ENCODE results near the gene POLR2B.

Gene POLR2B

GRCh38 chr4:57064811-57065711, 86.4 kb downstream of the POLR2B start:
- Histone ChIP-seq H2AFZ (ENCODE audit: low read length, unreplicated experiment) (no peak overlapping the region), H3K4me1 (ENCODE audit: control insufficient read depth, insufficient read depth, low read length, unreplicated experiment) (peaks cover 78% of the 10 kb centered on the region), H3K27ac (ENCODE audit: low read depth, low read length) (peak overlapping the region; percentile 95), H3K79me2 (ENCODE audit: control insufficient read depth, insufficient read depth, low read length, unreplicated experiment) (peaks cover 79% of the 10 kb centered on the region), H3K27me3 (ENCODE audit: insufficient read depth, low read length) (no peaks in the 10 kb centered on the region), H3K36me3 (ENCODE audit: insufficient read depth, low read length) (peaks cover 3% of the 10 kb centered on the region; the same call in 1 of the 2 replicates), H3K4me3 (ENCODE audit: low read depth, low read length) (peak overlapping the region; percentile 61)

- Histone ChIP-seq H3K79me2 (ENCODE audit: control insufficient read depth, insufficient read depth, low read length, unreplicated experiment) (peaks cover 79% of the 10 kb centered on the region), H3K27me3 (ENCODE audit: insufficient read depth, low read length) (no peaks in the 10 kb centered on the region), H3K4me1 (ENCODE audit: control insufficient read depth, insufficient read depth, low read length, unreplicated experiment) (peaks cover 86% of the 10 kb centered on the region), H3K4me3 (ENCODE audit: low read depth, low read length) (peak overlapping the region; percentile 61), H3K36me3 (ENCODE audit: insufficient read depth, low read length) (peaks cover 3% of the 10 kb centered on the region; the same call in 1 of the 2 replicates), H2AFZ (ENCODE audit: low read length, unreplicated experiment) (no peak overlapping the region), H3K27ac (ENCODE audit: low read depth, low read length) (peak overlapping the region; percentile 95)
Observed at GRCh38 chr4:57065730-57066482, 87.2 kb downstream of the POLR2B start.

- Histone ChIP-seq H3K27ac (ENCODE audit: low read depth, low read length) (peak overlapping the region; percentile 95), H3K4me1 (ENCODE audit: control insufficient read depth, insufficient read depth, low read length, unreplicated experiment) (peaks cover 74% of the 10 kb centered on the region)
Observed at GRCh38 chr4:57068237-57068981, 89.7 kb downstream of the POLR2B start.

GRCh38 chr4:57070461-57070860, 91.8 kb downstream of the POLR2B start:
- Histone ChIP-seq H2AFZ (ENCODE audit: low read length, unreplicated experiment) (no peak overlapping the region), H3K79me2 (ENCODE audit: control insufficient read depth, insufficient read depth, low read length, unreplicated experiment) (peaks cover 66% of the 10 kb centered on the region), H3K36me3 (ENCODE audit: insufficient read depth, low read length) (peaks cover 7% of the 10 kb centered on the region), H3K27ac (ENCODE audit: low read depth, low read length) (peak overlapping the region; percentile 17; the same call in 1 of the 2 replicates), H3K4me3 (ENCODE audit: low read depth, low read length) (no peak overlapping the region), H3K27me3 (ENCODE audit: insufficient read depth, low read length) (no peaks in the 10 kb centered on the region), H3K4me1 (ENCODE audit: control insufficient read depth, insufficient read depth, low read length, unreplicated experiment) (peaks cover 75% of the 10 kb centered on the region)

More at GRCh38 chr4:57068237-57068981, 89.7 kb downstream of the POLR2B start:
- no peak overlapping the region for H3K4me3 ChIP-seq (ENCODE audit: low read depth, low read length)
- H3K36me3 ChIP-seq (ENCODE audit: insufficient read depth, low read length) = peaks cover 3% of the 10 kb centered on the region; the same call in 1 of the 2 replicates
- no peaks in the 10 kb centered on the region for H3K27me3 ChIP-seq (ENCODE audit: insufficient read depth, low read length)
- peaks cover 73% of the 10 kb centered on the region for H3K79me2 ChIP-seq (ENCODE audit: control insufficient read depth, insufficient read depth, low read length, unreplicated experiment)
- H2AFZ ChIP-seq (ENCODE audit: low read length, unreplicated experiment) = no peak overlapping the region

- H3K79me2 ChIP-seq (ENCODE audit: control insufficient read depth, insufficient read depth, low read length, unreplicated experiment) = peaks cover 71% of the 10 kb centered on the region
- H3K36me3 ChIP-seq (ENCODE audit: insufficient read depth, low read length) = peaks cover 16% of the 10 kb centered on the region
- peak overlapping the region; percentile 75 for H3K27ac ChIP-seq (ENCODE audit: low read depth, low read length)
- no peak overlapping the region for H2AFZ ChIP-seq (ENCODE audit: low read length, unreplicated experiment)
- peaks cover 75% of the 10 kb centered on the region for H3K4me1 ChIP-seq (ENCODE audit: control insufficient read depth, insufficient read depth, low read length, unreplicated experiment)
- no peak overlapping the region for H3K4me3 ChIP-seq (ENCODE audit: low read depth, low read length)
- H3K27me3 ChIP-seq (ENCODE audit: insufficient read depth, low read length) = no peaks in the 10 kb centered on the region
Observed at GRCh38 chr4:57071326-57071725, 92.6 kb downstream of the POLR2B start.

- H3K79me2 ChIP-seq (ENCODE audit: control insufficient read depth, insufficient read depth, low read length, unreplicated experiment) = peaks cover 78% of the 10 kb centered on the region
- H3K4me3 ChIP-seq (ENCODE audit: low read depth, low read length) = no peak overlapping the region
- no peaks in the 10 kb centered on the region for H3K27me3 ChIP-seq (ENCODE audit: insufficient read depth, low read length)
- peak overlapping the region; percentile 97; the same call in 1 of the 2 replicates for H3K27ac ChIP-seq (ENCODE audit: low read depth, low read length)
- peaks cover 72% of the 10 kb centered on the region for H3K4me1 ChIP-seq (ENCODE audit: control insufficient read depth, insufficient read depth, low read length, unreplicated experiment)
- H3K36me3 ChIP-seq (ENCODE audit: insufficient read depth, low read length) = peaks cover 17% of the 10 kb centered on the region
- H2AFZ ChIP-seq (ENCODE audit: low read length, unreplicated experiment) = no peak overlapping the region
Observed at GRCh38 chr4:57073559-57073958, 94.9 kb downstream of the POLR2B start.

- H2AFZ ChIP-seq (ENCODE audit: low read length, unreplicated experiment) = no peak overlapping the region
- no peaks in the 10 kb centered on the region for H3K27me3 ChIP-seq (ENCODE audit: insufficient read depth, low read length)
- H3K79me2 ChIP-seq (ENCODE audit: control insufficient read depth, insufficient read depth, low read length, unreplicated experiment) = peaks cover 78% of the 10 kb centered on the region
- H3K36me3 ChIP-seq (ENCODE audit: insufficient read depth, low read length) = peaks cover 17% of the 10 kb centered on the region
- H3K4me1 ChIP-seq (ENCODE audit: control insufficient read depth, insufficient read depth, low read length, unreplicated experiment) = peaks cover 74% of the 10 kb centered on the region
- H3K27ac ChIP-seq (ENCODE audit: low read depth, low read length) = peak overlapping the region; percentile 97
- peak overlapping the region; percentile 8; the same call in 1 of the 2 replicates for H3K4me3 ChIP-seq (ENCODE audit: low read depth, low read length)
Observed at GRCh38 chr4:57074744-57075143, 96.0 kb downstream of the POLR2B start.

- Histone ChIP-seq H3K36me3 (ENCODE audit: insufficient read depth, low read length) (peaks cover 22% of the 10 kb centered on the region), H3K27me3 (ENCODE audit: insufficient read depth, low read length) (no peaks in the 10 kb centered on the region), H3K27ac (ENCODE audit: low read depth, low read length) (peak overlapping the region; percentile 97), H3K4me1 (ENCODE audit: control insufficient read depth, insufficient read depth, low read length, unreplicated experiment) (peaks cover 78% of the 10 kb centered on the region), H3K79me2 (ENCODE audit: control insufficient read depth, insufficient read depth, low read length, unreplicated experiment) (peaks cover 78% of the 10 kb centered on the region), H2AFZ (ENCODE audit: low read length, unreplicated experiment) (no peak overlapping the region), H3K4me3 (ENCODE audit: low read depth, low read length) (peak overlapping the region; percentile 8; the same call in 1 of the 2 replicates)
Observed at GRCh38 chr4:57075367-57075766, 96.7 kb downstream of the POLR2B start.

GRCh38 chr4:57076646-57077045, 98.0 kb downstream of the POLR2B start:
- H3K36me3 ChIP-seq (ENCODE audit: insufficient read depth, low read length) = peaks cover 26% of the 10 kb centered on the region
- H3K27me3 ChIP-seq (ENCODE audit: insufficient read depth, low read length) = no peaks in the 10 kb centered on the region
- peaks cover 73% of the 10 kb centered on the region for H3K79me2 ChIP-seq (ENCODE audit: control insufficient read depth, insufficient read depth, low read length, unreplicated experiment)
- no peak overlapping the region for H2AFZ ChIP-seq (ENCODE audit: low read length, unreplicated experiment)
- H3K27ac ChIP-seq (ENCODE audit: low read depth, low read length) = peak overlapping the region; percentile 97
- H3K4me1 ChIP-seq (ENCODE audit: control insufficient read depth, insufficient read depth, low read length, unreplicated experiment) = peaks cover 78% of the 10 kb centered on the region
- no peak overlapping the region for H3K4me3 ChIP-seq (ENCODE audit: low read depth, low read length)

Measured in ACC112 (cell line).